Mucosa of descending colon (tissue), 3 donors: Measurements from ENCODE around the gene CTNND2. TPM values are rescaled to one million over a fixed set of nuclear protein-coding genes. Genes with fewer than 3 reads are reported as not detected.
"Not testable (repeated sequence)": the region's sequence is repeated elsewhere in the genome, so short reads cannot be mapped to it uniquely, and the experiment has no call there.

ENCODE experiments used
- ATAC-seq: fragments of 200-7000 bp; cut with Tn5 transposase; one replicate; pipeline ENCODE4 v1.9.1; 2020; ENCODE audit warnings: mild to moderate bottlenecking, moderate library complexity
- DNase-seq, 3 donors: peaks; one replicate each; pipeline ENCODE4 v3.0.0-alpha.2; 2020
- H3K36me3 ChIP-seq: fragments of 200-600 bp; one replicate; pipeline ENCODE4 v1.8.0; 2021; ENCODE audit warnings: low read depth, mild to moderate bottlenecking
- H3K4me1 ChIP-seq: fragments of 200-600 bp; one replicate; pipeline ENCODE4 v1.8.0; 2021; ENCODE audit warnings: low read depth, mild to moderate bottlenecking
- H3K4me3 ChIP-seq: fragments of 200-600 bp; one replicate; pipeline ENCODE4 v1.8.0; 2021; ENCODE audit warnings: mild to moderate bottlenecking
- H3K9me3 ChIP-seq: fragments of 200-600 bp; one replicate; pipeline ENCODE4 v1.8.0; 2021; ENCODE audit warnings: mild to moderate bottlenecking
- CTCF ChIP-seq: fragments of 200-600 bp; IDR thresholded peaks from one replicate; pipeline ENCODE4 v1.8.0; 2022; ENCODE audit warnings: antibody characterized with exemption, mild to moderate bottlenecking
- intact Hi-C, 2 donors: fragments of 100-400 bp; cut with DNase I in 1 of 2; cut with micrococcal nuclease in 1 of 2; formaldehyde crosslinking; loops; one replicate each; pipeline versions ENCODE4 v1.11.0 to v1.11.1; 2022; cut with DNase I, micrococcal nuclease
- total RNA-seq, 3 donors: library from RNA; stranded (reverse); fragmentation: NEBNext Ultra II Directional in 2 of 3; extraction: Animal tissue kit (Norgen Biotek cat#: 25700) in 2 of 3; gene quantifications; one replicate each; pipeline versions ENCODE4 v1.2.1 to v1.2.4, GENCODE V29; 2021 to 2023
- donor health status: DM: no; HTN: no; CAD: no; lungs with moderate emphysema.
- donor health status: DM: no; HTN: no; CAD: no.
- donor health status: DM: no; HTN: yes; CAD: no.

Gene CTNND2
- total RNA-seq, 3 donors from 2014 or later = 0.70 to 3.4 (median 0.81) TPM

- no peaks in the 10 kb centered on the region for H3K36me3 ChIP-seq
- intact Hi-C loops = no loop called here
- no peaks in the 10 kb centered on the region for H3K9me3 ChIP-seq
- H3K4me3 ChIP-seq = no peak overlapping the region
- TF ChIP-seq CTCF = no peak
- ATAC-seq = no peak
- no peak for DNase-seq
- no peaks in the 10 kb centered on the region for H3K4me1 ChIP-seq
These were observed 579.5 kb downstream of the CTNND2 start for GRCh38 chr5:11324521-11325289.

GRCh38 chr5:11323761-11324160 lies 580.5 kb downstream of the CTNND2 start:
- DNase-seq = no peak
- no peaks in the 10 kb centered on the region for H3K4me1 ChIP-seq
- no peaks in the 10 kb centered on the region for H3K9me3 ChIP-seq
- intact Hi-C loops = no loop called here
- TF ChIP-seq CTCF = no peak
- H3K4me3 ChIP-seq = no peak overlapping the region
- no peaks in the 10 kb centered on the region for H3K36me3 ChIP-seq
- no peak for ATAC-seq

- H3K4me3 ChIP-seq = no peak overlapping the region
- no peak for TF ChIP-seq CTCF
- ATAC-seq (no peak), DNase-seq (no peak)
- intact Hi-C loops = no loop called here
- no peaks in the 10 kb centered on the region for H3K4me1 ChIP-seq
- H3K36me3 ChIP-seq = no peaks in the 10 kb centered on the region
- no peaks in the 10 kb centered on the region for H3K9me3 ChIP-seq
These were observed 582.1 kb downstream of the CTNND2 start for GRCh38 chr5:11322133-11322532.

- DNase-seq = no peak
- no peak for TF ChIP-seq CTCF
- no peaks in the 10 kb centered on the region for H3K36me3 ChIP-seq
These were observed 584.2 kb downstream of the CTNND2 start for GRCh38 chr5:11319836-11320580.

GRCh38 chr5:11313694-11314093 lies 590.6 kb downstream of the CTNND2 start:
- H3K4me1 ChIP-seq, H3K36me3 ChIP-seq, DNase-seq, H3K9me3 ChIP-seq, intact Hi-C loops, H3K4me3 ChIP-seq, ATAC-seq: not testable (repeated sequence)

More at GRCh38 chr5:11319836-11320580, 584.2 kb downstream of the CTNND2 start:
- intact Hi-C loops = no loop called here
- no peak overlapping the region for H3K4me3 ChIP-seq
- no peaks in the 10 kb centered on the region for H3K4me1 ChIP-seq
- H3K9me3 ChIP-seq = no peaks in the 10 kb centered on the region
- ATAC-seq = no peak

- no peak for ATAC-seq
- H3K4me1 ChIP-seq = no peaks in the 10 kb centered on the region
- DNase-seq = no peak
- H3K9me3 ChIP-seq = no peaks in the 10 kb centered on the region
- TF ChIP-seq CTCF = no peak
- H3K36me3 ChIP-seq = no peaks in the 10 kb centered on the region
- H3K4me3 ChIP-seq = no peak overlapping the region
- intact Hi-C loops = no loop called here
These were observed 592.5 kb downstream of the CTNND2 start for GRCh38 chr5:11311731-11312130.
